GM19397 (cell line): ENCODE results near the gene PARD3.

Experiments used
- ATAC-seq: cut with Tn5 transposase; IDR thresholded peaks from one replicate; pipeline ENCODE4 v1.9.1; 2021; ENCODE audit warnings: mild to moderate bottlenecking, moderate library complexity; ENCODE audit not compliant: unreplicated experiment

PARD3 gene

GRCh38 chr10:34244756-34245484, 570.2 kb downstream of the PARD3 start:
- no peak for ATAC-seq

DNA sequence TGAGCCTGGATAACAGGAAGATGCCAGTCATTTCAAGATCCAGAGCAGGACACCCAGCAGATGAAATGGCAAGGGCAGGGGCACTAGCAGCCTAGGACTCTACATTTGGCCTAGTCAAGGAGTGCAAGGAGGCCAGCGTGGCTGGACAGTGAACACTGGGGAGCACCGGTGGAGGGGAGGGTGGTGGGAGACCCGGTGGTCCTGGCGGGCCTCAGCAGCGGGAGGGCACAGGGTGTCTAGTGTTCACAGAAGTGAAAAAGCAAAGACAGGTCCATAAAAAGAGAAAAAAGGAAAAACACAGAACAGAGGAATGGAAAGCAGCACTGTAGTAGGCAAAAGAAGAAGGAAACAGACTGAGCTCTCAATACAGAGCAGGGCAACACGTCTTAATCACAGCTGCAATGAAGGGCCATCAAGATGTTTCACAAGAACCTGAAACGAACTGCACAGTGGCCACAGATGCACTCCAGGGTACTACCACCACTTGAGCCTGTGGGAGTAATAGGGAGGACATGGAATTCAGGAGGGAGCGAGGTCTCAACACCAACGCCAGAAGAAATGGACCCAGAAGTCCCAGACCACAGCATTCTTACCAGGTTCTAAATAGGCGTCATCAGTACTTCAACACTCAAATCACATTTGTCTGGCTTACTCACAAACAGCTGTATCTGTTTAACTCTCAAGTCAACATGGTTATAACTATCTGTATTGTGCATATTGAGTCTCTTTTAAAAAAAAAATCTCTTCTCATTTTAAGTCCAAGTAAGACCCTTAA, 573.7 kb downstream of the PARD3 start:
- no peak for ATAC-seq

DNA sequence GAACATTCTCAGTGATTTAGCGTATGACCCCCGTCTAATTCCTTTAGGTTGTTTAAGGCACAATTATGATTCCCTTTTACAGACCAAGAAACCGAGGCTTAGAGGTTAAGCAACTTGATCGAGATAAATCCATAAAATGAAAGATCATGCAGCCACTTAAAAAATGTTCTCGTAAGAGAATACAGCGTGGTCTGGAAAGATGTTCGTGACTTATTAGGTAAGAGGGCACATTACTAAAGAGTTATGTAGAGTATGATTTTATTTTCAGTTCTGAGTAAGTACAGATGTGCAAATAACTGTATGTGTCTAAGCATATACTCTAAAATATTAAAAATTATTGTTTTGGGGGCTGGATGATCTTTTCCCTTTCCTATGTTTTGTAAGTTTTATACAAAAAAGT, 575.1 kb downstream of the PARD3 start:
- ATAC-seq, result no peak

DNA sequence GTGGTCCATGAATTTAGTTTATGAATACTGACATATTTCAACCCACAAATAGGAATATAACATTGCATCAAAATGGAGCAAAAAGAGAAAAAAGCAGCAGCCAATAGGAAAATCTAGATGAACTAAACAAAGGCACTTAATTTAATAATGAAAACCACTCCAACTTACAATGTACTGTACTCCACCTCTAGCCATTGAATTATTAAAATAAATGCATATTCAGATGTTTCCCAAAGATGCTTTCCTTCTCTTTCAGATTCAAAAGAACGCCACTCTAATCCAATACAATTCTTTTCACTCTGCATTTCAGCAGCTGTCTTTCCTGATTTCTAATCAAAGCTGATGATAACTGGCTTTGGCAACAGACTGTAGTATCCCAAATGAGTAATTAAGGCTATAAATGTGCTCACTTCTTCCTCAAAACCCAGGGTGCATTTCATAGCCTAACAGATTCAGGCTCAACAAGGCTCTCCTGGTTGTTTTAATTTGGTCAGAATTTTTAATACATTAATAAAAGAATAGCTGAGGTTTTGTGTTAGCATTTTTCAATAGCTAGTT, 577.1 kb downstream of the PARD3 start:
- ATAC-seq, result no peak

GRCh38 chr10:34236931-34237330, 578.2 kb downstream of the PARD3 start:
- peak; percentile 79 for ATAC-seq

GRCh38 chr10:34235164-34235832, 579.8 kb downstream of the PARD3 start:
- no peak for ATAC-seq

DNA sequence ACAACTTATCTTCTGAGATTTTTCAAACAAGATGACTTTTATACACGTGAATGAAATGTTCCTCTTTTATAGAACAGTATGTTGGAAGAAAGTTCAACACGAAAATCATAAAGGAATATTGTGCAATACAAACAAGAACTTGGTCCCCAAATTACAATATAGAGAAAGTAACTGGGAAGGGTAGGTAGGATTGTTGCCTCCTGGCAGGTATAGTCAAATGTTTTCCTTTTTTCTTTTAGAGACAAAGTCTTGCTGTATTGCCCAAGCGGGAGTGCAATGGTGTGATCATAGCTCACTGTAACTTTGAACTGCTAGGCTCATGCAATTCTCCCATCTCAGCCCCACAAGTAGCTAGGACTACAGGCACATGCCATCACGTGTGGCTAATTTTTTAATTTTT, 582.6 kb downstream of the PARD3 start:
- ATAC-seq, result no peak

DNA sequence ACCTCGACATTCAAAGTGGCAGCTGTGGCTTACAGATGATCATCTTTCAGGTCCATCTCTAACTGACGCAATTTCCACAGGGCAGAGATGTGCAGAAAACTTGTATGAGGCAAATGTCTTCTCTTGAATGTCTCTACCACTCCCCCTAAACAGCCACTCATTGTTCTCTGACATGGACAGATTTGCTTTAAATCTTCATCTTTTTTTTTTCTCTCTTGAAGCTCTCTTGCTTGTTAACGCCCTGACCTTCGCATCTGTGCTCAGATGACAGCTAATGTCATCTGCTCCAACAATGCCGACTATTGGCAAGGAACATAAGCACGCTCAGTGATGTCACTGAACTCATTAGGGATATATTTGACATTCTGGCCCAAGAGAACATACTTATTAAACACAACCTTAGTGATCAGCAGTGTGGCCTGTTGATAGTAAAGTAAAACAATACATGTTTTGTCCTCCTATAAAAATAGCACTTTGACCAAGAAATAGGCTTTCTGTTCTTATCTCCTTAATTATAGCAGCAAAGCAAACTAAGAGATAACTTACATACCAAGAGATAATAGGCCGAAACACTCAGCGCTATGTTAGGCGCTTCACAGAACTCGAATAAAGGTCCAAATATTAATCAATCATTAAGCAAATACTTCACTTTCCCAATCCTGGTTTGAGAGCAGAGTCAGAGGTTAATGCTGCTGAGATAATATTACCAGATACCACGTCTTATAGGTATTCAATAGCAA, 583.5 kb downstream of the PARD3 start:
- ATAC-seq, result no peak

GRCh38 chr10:34229917-34230316, 585.2 kb downstream of the PARD3 start:
- no peak for ATAC-seq

GRCh38 chr10:34228066-34228465, 587.0 kb downstream of the PARD3 start:
- no peak for ATAC-seq

GRCh38 chr10:34224639-34225038, 590.5 kb downstream of the PARD3 start:
- no peak for ATAC-seq

DNA sequence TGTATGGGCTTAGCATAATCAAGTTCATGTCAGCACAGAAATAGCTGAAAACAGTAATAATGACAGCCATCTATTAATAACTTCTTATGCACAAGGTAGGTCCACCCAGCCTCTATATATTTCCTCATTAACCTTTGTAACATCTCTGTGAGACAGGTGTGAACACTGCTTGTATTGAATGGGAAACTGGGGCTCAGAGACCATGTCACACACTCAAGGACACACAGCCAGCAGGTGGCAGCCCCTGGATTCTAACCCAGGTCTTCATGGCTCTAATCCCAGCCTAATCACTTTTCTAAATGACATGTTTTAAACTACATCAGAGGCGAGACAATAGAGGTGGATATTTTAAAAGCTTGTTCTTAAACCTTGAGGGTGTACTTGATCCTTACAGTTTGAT, 591.4 kb downstream of the PARD3 start:
- ATAC-seq, result no peak

GRCh38 chr10:34222359-34222758, 592.7 kb downstream of the PARD3 start:
- no peak for ATAC-seq

DNA sequence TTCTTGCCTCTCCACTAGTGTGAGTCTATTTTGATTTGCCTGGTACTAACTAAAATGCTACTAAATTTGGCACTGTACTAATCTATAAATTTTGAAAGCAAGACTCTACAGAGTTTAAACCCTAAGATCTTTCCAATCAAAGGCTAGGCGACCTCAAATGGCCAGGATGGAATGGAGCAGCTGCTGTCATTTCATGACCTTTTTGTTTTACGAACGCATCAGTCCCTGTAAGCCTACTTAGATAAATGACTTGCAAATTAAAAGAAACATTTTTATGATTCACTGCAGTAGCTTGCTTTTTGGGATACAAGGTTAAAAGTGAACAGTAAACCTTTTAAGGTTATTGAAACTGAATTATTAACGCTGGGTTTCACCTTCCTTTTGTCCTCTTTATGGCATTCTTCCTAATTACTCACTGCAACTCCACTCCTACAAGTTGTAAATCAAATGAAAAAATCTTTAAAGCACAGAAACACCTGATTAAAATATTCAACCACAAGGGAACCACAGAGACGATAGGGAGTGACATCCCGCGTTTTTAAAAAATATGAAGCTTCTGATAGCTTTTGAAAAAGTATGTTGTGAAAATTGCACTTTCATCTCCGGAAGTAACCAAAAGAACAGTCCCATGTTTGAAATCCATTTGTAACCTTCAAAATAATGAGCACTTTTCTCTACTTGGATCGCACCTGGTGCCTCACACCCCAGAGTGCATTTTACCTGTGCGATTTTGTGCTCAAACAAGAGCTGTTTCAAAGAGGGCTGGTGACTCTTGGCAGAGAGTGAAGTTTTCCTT, 595.1 kb downstream of the PARD3 start:
- ATAC-seq, result no peak

- no peak for ATAC-seq
Observed at GRCh38 chr10:34217524-34217923, 597.6 kb downstream of the PARD3 start.

DNA sequence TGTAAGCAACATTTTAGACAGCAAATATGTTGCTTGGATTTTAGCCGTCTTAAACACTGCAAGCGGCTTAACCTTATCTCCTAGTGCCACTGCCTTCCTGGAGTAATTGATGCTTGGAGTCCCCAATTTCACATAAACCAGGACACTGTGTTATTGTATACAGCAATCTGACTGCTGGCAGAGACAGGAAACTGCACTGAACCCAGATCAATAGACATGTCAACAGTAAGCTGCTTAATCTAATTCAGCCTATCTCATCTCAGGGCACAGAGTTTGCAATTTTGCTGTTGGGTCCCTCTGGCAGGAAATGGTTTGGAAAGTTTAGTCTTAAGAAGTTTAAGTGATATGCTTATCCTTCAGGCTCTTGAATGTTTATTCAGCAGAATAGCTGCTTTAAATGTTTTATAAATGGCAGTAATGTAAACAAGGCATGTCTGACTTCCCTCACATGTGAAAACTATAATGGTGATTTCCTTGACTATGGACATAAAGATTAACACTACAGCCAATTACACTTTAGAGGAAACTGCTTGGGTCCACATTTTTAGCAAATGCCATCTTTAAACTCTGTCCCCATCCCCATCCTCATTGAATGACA, 598.6 kb downstream of the PARD3 start:
- ATAC-seq, result no peak

DNA sequence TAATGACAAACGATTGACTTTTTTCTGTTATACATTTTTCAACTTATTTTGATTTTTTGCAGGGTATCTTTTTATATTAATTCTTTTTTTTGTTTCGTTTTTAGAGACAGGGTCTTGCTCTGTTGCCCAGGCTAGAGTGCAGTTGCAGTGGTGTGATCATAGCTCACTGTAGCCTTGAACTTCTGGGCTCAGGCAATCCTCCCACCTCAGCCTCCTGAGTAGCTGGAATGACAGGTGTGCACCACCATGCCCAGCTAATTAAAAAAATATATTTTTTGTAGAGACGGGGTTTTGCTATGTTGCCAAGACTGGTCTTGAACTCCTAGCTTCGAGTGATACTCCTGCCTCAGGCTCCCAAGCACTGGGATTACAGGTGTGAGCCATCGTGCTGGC, 601.3 kb downstream of the PARD3 start:
- no peak for ATAC-seq

DNA sequence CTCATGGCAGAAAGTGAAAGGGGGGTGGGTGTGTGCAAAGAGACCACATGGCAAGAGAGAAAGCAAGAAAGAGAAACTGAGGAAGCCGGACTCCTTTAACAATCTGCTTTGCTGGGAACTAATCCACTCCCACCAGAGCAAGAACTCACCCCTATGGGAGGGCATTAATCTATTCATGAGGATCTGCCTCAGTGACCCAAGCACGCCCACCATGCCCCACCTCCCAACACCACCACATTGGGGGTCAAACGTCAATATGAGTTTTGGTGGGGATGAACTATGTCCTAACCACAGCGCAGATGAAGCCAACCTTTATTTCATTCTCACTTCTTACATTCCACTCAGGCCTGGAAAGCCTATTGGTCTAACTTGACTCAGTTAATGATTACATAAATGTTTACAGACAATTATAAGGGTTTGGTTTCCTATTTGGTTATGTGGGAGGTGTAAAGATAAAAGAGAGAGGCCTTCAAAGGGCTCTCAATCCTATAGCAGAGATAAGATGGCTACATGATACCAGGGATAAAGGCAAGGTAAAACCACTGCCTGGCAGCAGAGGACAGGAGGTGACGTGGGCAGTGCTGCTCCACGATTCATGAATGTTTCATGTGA, 601.8 kb downstream of the PARD3 start:
- no peak for ATAC-seq

DNA sequence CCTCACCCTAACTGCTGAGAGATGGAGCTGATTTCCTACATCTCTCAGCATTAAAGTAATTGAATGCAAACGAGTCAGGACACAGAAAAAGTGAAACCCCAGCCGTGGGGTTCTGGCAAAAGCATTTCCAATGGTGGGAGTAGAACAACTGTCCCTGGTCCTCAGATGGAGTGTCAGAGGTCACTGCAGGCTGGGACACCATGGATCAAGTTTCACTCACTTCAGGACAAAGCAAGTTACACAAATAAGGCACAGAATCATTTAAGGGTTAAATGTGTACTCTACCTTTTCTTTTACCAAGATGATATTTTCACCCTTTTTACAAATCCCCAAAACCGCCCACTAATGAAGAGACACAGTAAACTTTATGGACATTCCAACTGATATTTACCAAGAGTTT, 607.8 kb downstream of the PARD3 start:
- ATAC-seq, result no peak
